Cardiac fibroblast (primary cell): ENCODE measurements around the gene UBAP1L.

Experiments used
- DNase-seq, 2 donors: peaks; one replicate each; pipeline versions ENCODE4 v3.0.0 to v3.0.0-alpha.2; 2010; ENCODE audit warnings: low read depth in 2 of 2
- H3K4me3 ChIP-seq, 2 donors: replicated peaks in 1 of 2; 1 replicate in 1 of 2; 2 replicates in 1 of 2; pipeline ENCODE4 v1.5.1; 2011; ENCODE audit warnings: low read depth in 2 of 2, low read length in 2 of 2, mild to moderate bottlenecking in 2 of 2, moderate library complexity in 1 of 2
- CTCF ChIP-seq: IDR thresholded peaks from one replicate; pipeline ENCODE4 v1.5.1; 2011; ENCODE audit warnings: low read depth, mild to moderate bottlenecking, low read length, inconsistent platforms

The UBAP1L gene

DNA sequence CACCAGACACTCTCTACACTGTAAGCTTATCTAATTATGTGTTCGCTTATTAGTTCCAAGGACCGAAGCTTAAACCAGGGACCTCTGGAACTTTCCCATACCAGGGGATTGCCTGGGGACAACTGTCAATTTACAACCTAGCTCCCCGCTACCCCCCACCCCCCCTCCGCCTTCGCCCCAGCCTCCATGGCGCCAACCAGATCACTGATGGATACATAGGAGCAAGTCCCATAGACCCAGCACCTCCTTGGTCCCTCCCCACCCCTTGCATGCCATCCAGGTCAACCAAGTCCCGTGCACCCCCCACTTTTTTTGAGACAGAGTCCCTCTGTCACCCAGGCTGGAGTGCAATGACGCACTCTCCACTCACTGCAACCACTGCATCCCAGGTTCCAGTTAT lies 19.5 kb upstream of the UBAP1L start:
- TF ChIP-seq CTCF: no peak
- H3K4me3 ChIP-seq: no peak overlapping the region
- DNase-seq: no peak

DNA sequence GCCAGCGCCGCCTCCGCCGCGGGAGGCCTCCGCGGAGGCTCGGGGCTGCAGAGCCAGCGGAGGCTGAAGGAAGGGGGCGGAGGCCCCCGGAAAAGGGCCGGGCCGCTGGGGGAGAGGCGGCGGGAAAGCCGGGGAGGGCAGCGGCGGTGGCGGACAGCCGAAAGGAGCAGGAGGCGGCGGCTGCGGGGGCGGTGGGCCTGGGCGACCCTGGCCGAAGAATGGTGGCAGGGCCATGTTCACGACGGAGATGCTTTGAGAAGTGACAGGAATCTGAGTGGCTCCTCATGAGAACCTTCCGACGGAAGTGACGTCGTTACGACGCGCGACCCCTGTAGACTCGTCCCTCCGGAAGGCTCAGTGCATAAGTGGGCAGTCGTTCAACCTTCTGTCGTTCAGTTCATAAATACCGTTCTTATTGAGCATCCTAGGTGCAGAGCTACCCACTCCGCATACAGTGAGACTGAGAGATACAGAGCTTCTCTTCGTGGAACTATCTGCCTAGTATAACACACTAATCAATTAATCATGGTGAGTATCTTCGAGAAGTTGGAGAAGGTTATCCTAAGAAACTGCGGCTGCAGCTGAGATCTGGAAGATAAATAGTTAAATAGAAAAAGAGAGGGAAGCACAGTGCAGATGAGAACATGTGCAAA lies 18.7 kb upstream of the UBAP1L start, which contains the start of gene PDCD7:
Gene PDCD7, minus strand, starts transcription at position 261 of the 653 bp plus-strand sequence. Its CDS starts 27 bp downstream, at position 234.
- DNase-seq: peak; percentile 92 to 93
- peak within 1 kb of the TSS; percentile 56 to 74 for H3K4me3 ChIP-seq
- TF ChIP-seq CTCF: no peak

DNA sequence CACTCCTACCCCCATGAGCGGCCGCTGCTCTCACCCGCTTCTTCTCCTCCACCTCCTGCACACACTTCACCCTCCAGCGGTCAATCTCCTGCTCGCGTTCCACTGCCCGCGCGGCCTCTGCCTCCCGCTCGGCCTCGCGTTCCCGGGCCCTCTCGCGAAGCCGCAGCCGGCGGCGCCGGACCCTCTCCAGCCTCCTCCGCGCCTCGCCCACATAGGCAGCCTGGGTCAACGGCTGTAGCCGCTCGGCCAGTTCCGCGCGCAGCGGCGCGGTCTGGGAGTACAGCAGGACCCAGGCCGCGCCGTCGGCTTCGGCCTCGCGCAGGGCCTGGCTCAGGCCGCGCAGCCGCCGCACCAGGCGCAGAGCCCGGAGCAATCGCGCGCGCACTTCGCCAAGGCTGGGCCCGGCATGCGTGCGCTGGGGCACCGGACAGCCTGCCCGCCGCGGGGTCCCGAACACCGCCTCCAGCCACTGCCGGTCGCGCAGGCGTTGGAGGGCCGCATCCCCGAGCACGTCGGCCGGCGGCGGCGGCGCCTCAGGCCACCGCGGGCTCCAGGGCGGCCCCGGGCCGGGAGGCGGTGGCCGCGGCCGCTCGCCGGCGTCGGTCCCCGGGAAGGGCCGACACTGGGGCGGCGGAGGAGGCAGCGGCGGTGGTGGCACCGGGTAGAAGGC lies 18.0 kb upstream of the UBAP1L start:
- DNase-seq: peak; percentile 58 to 60
- TF ChIP-seq CTCF: no peak
- H3K4me3 ChIP-seq: peak overlapping the region; percentile 56 to 74

- H3K4me3 ChIP-seq: no peak overlapping the region
- no peak for TF ChIP-seq CTCF
- no peak for DNase-seq
Observed at GRCh38 chr15:65130941-65131340, 15.9 kb upstream of the UBAP1L start.

- no peak for TF ChIP-seq CTCF
- DNase-seq: no peak
Observed at GRCh38 chr15:65115542-65115941, 542 bp upstream of the UBAP1L start.

GRCh38 chr15:65110676-65111292 lies 4.2 kb downstream of the UBAP1L start:
- TF ChIP-seq CTCF: no peak
- H3K4me3 ChIP-seq: no peak overlapping the region
- DNase-seq: peak; percentile 68 to 80

More at GRCh38 chr15:65115542-65115941, 542 bp upstream of the UBAP1L start:
- no peak overlapping the region for H3K4me3 ChIP-seq
